PC-9 (cell line): ENCODE data around the gene ECE1.

Experiments used
- CTCF ChIP-seq: fragments of 200-600 bp; sonication (generic); conservative IDR thresholded peaks from 2 replicates; pipeline ENCODE4 v1.6.1; 2017; ENCODE audit warnings: mixed run types, antibody characterized with exemption, mild to moderate bottlenecking, moderate library complexity
- EZH2 ChIP-seq: fragments of 200-600 bp; sonication (generic); IDR thresholded peaks from 2 replicates; pipeline ENCODE4 v1.8.0; 2017; ENCODE audit warnings: antibody characterized with exemption, low read depth

- TF ChIP-seq CTCF, result no peak
- TF ChIP-seq EZH2, result no peak
These were observed 8.7 kb upstream of the ECE1 start for GRCh38 chr1:21298981-21299391.
